Breast epithelium (tissue), 3 donors: ENCODE measurements around the gene MAPRE3.

Experiments
- POLR2AphosphoS5 ChIP-seq, 3 donors: sonication (generic); formaldehyde crosslinking; IDR thresholded peaks; one replicate each; pipeline ENCODE4 v1.6.1; 2017; ENCODE audit warnings: antibody characterized with exemption in 3 of 3
- TF ChIP-seq, protein P1 (sequence below), 3 donors: fragments of 450-650 bp; IDR thresholded peaks; one replicate each; pipeline ENCODE4 v1.5.1; 2016 to 2017; ENCODE audit warnings: antibody characterized with exemption in 3 of 3, mild to moderate bottlenecking in 3 of 3, moderate library complexity in 3 of 3

DNA sequence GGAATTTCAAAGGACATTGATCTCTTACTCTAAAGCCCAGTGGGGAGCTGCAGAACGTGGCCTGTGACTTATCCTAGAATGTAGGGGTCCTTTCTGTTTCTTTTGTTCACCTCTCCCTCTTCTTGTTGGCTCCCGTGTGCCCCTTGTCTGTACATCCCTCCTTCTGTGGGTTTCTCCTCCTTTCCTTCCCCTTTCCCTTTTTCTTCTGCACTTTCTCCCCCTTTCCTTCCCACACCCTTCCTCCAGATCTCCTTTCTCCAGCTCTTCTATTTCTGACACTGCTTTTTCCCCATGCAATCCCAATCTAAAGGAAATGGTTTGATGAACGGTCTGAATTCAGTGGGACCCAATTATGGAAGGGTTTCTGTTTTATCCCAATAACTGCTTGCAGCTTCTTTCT, 35.5 kb upstream of the MAPRE3 start:
- TF ChIP-seq, protein P1, sequence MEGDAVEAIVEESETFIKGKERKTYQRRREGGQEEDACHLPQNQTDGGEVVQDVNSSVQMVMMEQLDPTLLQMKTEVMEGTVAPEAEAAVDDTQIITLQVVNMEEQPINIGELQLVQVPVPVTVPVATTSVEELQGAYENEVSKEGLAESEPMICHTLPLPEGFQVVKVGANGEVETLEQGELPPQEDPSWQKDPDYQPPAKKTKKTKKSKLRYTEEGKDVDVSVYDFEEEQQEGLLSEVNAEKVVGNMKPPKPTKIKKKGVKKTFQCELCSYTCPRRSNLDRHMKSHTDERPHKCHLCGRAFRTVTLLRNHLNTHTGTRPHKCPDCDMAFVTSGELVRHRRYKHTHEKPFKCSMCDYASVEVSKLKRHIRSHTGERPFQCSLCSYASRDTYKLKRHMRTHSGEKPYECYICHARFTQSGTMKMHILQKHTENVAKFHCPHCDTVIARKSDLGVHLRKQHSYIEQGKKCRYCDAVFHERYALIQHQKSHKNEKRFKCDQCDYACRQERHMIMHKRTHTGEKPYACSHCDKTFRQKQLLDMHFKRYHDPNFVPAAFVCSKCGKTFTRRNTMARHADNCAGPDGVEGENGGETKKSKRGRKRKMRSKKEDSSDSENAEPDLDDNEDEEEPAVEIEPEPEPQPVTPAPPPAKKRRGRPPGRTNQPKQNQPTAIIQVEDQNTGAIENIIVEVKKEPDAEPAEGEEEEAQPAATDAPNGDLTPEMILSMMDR (IDR thresholded peaks at IDR 0.05) = no peak
- no peak for TF ChIP-seq POLR2AphosphoS5 (IDR thresholded peaks at IDR 0.05)
